Fibroblast of skin of left biceps (primary cell): ENCODE data around the gene LSMEM2.
"Not testable (repeated sequence)": the region's sequence is repeated elsewhere in the genome, so short reads cannot be mapped to it uniquely, and the experiment has no call there.

Experiments used
- DNase-seq, 2 experiments: peaks; one replicate each; pipeline ENCODE4 v3.0.0-alpha.2; 2013; ENCODE audit warnings: low read depth in 2 of 2

Gene LSMEM2

GRCh38 chr3:50278880-50279224, at the start of gene LSMEM2:
TSS of gene LSMEM2 (plus strand) at chr3:50279087. CDS start at chr3:50279114, 27 bp downstream.
- DNase-seq, result no peak

- DNase-seq, result no peak
These were observed 49.4 kb upstream of the LSMEM2 start for GRCh38 chr3:50229490-50229889.

GRCh38 chr3:50230104-50230793, 48.6 kb upstream of the LSMEM2 start:
- DNase-seq, result no peak

- DNase-seq, result no peak
These were observed 48.1 kb upstream of the LSMEM2 start for GRCh38 chr3:50230794-50231125.

- no peak for DNase-seq
These were observed 47.3 kb upstream of the LSMEM2 start for GRCh38 chr3:50231581-50231980.

- DNase-seq, result no peak
These were observed 46.6 kb upstream of the LSMEM2 start for GRCh38 chr3:50232303-50232702.

- no peak for DNase-seq
These were observed 45.7 kb upstream of the LSMEM2 start for GRCh38 chr3:50233176-50233575.

GRCh38 chr3:50235716-50236483, 43.0 kb upstream of the LSMEM2 start, which contains the start of gene GNAI2:
TSS of gene GNAI2 (plus strand) at chr3:50236204. CDS start at chr3:50236336, 132 bp downstream.
- DNase-seq, result peak; percentile 91 to 94

GRCh38 chr3:50236484-50237132, 42.3 kb upstream of the LSMEM2 start:
- no peak for DNase-seq

GRCh38 chr3:50237133-50237651, 41.7 kb upstream of the LSMEM2 start:
- DNase-seq, result no peak

GRCh38 chr3:50237754-50238548, 40.9 kb upstream of the LSMEM2 start:
- no peak for DNase-seq

- no peak for DNase-seq
These were observed 40.3 kb upstream of the LSMEM2 start for GRCh38 chr3:50238549-50239026.

GRCh38 chr3:50239649-50240048, 39.2 kb upstream of the LSMEM2 start:
- DNase-seq, result no peak

GRCh38 chr3:50241163-50241562, 37.7 kb upstream of the LSMEM2 start:
- DNase-seq, result no peak

GRCh38 chr3:50241713-50242380, 37.0 kb upstream of the LSMEM2 start:
- DNase-seq, result no peak

GRCh38 chr3:50242381-50242770, 36.5 kb upstream of the LSMEM2 start:
- no peak for DNase-seq

GRCh38 chr3:50242851-50243542, 35.9 kb upstream of the LSMEM2 start:
- no peak for DNase-seq

GRCh38 chr3:50243543-50243895, 35.4 kb upstream of the LSMEM2 start:
- DNase-seq, result no peak

- DNase-seq, result not testable (repeated sequence)
These were observed 34.1 kb upstream of the LSMEM2 start for GRCh38 chr3:50244813-50245212.

GRCh38 chr3:50245251-50245745, 33.6 kb upstream of the LSMEM2 start:
- no peak for DNase-seq
